A673 (cell line): Measurements from ENCODE around the gene TNC. TPM values are rescaled to one million over a fixed set of nuclear protein-coding genes. Genes with fewer than 3 reads are reported as not detected.

Experiments used
- BruUV-seq: library from RNA; stranded (reverse); fragments of 400-500 nt; replicated peaks from 2 replicates; lab custom pipeline; 2021; lab: Mats Ljungman, UMichigan
- CTCF ChIA-PET: fragments of 300-600 bp; sonication (Branson Sonifier 250); formaldehyde crosslinking; loops from one replicate; lab custom pipeline; 2022; ENCODE audit warnings: antibody characterized with exemption; lab: Charles Lee
- POLR2A ChIA-PET: fragments of 300-600 bp; sonication (Branson Sonifier 250); formaldehyde crosslinking; loops from one replicate; lab custom pipeline; 2022; ENCODE audit warnings: antibody characterized with exemption; ENCODE audit not compliant: low non-redundant PET; lab: Charles Lee
- DNase-seq: peaks from one replicate; pipeline ENCODE4 v3.0.0-alpha.2; 2015; ENCODE audit warnings: low spot score
- H3K27ac ChIP-seq: fragments of 200-600 bp; sonication (generic); 2 replicates; pipeline ENCODE4 v1.5.1; 2016; ENCODE audit warnings: mixed run types, low read depth, mild to moderate bottlenecking, mixed read lengths, antibody characterized with exemption, low read length; ENCODE audit not compliant: poor library complexity, severe bottlenecking
- H3K27me3 ChIP-seq: fragments of 200-600 bp; sonication (generic); replicated peaks from 2 replicates; pipeline ENCODE4 v1.6.1; 2017; ENCODE audit warnings: mixed run types, low read depth, mild to moderate bottlenecking, mixed read lengths, antibody characterized with exemption, low read length; ENCODE audit not compliant: insufficient read depth, poor library complexity
- H3K36me3 ChIP-seq: fragments of 200-600 bp; sonication (generic); 2 replicates; pipeline ENCODE4 v1.6.1; 2016; ENCODE audit warnings: mixed run types, mild to moderate bottlenecking, mixed read lengths, antibody characterized with exemption, low read length; ENCODE audit not compliant: insufficient read depth, poor library complexity, severe bottlenecking
- H3K4me1 ChIP-seq: fragments of 200-600 bp; sonication (generic); 2 replicates; pipeline ENCODE4 v1.6.1; 2017; ENCODE audit warnings: mixed run types, mild to moderate bottlenecking, mixed read lengths, antibody characterized with exemption, low read length; ENCODE audit not compliant: insufficient read depth, poor library complexity, severe bottlenecking
- H3K4me3 ChIP-seq: fragments of 200-600 bp; sonication (generic); 2 replicates; pipeline ENCODE4 v1.5.1; 2016; ENCODE audit warnings: low read depth, mixed run types, mild to moderate bottlenecking, mixed read lengths, low read length; ENCODE audit not compliant: poor library complexity, severe bottlenecking
- H3K9me3 ChIP-seq: fragments of 200-600 bp; sonication (generic); 2 replicates; pipeline ENCODE4 v1.6.1; 2016; ENCODE audit warnings: mixed run types, low read depth, mild to moderate bottlenecking, mixed read lengths, antibody characterized with exemption, low read length; ENCODE audit not compliant: poor library complexity, severe bottlenecking
- CTCF ChIP-seq: fragments of 300-800, 200-600 bp; sonication (generic); conservative IDR thresholded peaks from 2 replicates; pipeline ENCODE4 v1.5.1; 2017; ENCODE audit warnings: low read depth, mild to moderate bottlenecking, antibody characterized with exemption, low read length, moderate library complexity, mixed read lengths
- EZH2 ChIP-seq: fragments of 200-600 bp; sonication (generic); IDR thresholded peaks from 2 replicates; pipeline ENCODE4 v1.6.1; 2017; ENCODE audit warnings: borderline replicate concordance, low read depth, mild to moderate bottlenecking, mixed read lengths, antibody characterized with exemption, low read length; ENCODE audit not compliant: poor library complexity, severe bottlenecking
- intact Hi-C: fragments of 100-400 bp; cut with micrococcal nuclease; formaldehyde crosslinking; loops from one replicate; pipeline ENCODE4 v1.10.0; 2022; ENCODE audit not compliant: unreplicated experiment
- total RNA-seq: library from RNA; stranded (reverse); gene quantifications from 2 replicates; pipeline ENCODE4 v1.2.3, GENCODE V29; 2021

Gene TNC
- total RNA-seq, 1 experiment from 2014 or later: 202 TPM

GRCh38 chr9:115093520-115093919, 24.4 kb downstream of the TNC start:
- Histone ChIP-seq H3K27ac (no peak overlapping the region), H3K9me3 (no peaks in the 10 kb centered on the region), H3K4me3 (no peak overlapping the region), H3K36me3 (peaks cover 21% of the 10 kb centered on the region), H3K27me3 (no peaks in the 10 kb centered on the region), H3K4me1 (peaks cover 8% of the 10 kb centered on the region)
- no TSS peak for BruUV-seq
- ChIA-PET POLR2A (no interaction called here), CTCF (no interaction called here)
- intact Hi-C loops: no loop called here
- no peak for DNase-seq
- TF ChIP-seq CTCF (no peak), EZH2 (no peak)

- Histone ChIP-seq H3K27me3 (no peaks in the 10 kb centered on the region), H3K9me3 (no peaks in the 10 kb centered on the region), H3K36me3 (peaks cover 47% of the 10 kb centered on the region), H3K4me3 (no peak overlapping the region), H3K4me1 (no peaks in the 10 kb centered on the region), H3K27ac (no peak overlapping the region)
- POLR2A ChIA-PET: no interaction called here
- intact Hi-C loops: no loop called here
- no TSS peak for BruUV-seq
- CTCF ChIA-PET: no interaction called here
- TF ChIP-seq EZH2: no peak
- TF ChIP-seq CTCF: no peak
- no peak for DNase-seq
Observed at GRCh38 chr9:115090486-115090885, 27.5 kb downstream of the TNC start.

DNA sequence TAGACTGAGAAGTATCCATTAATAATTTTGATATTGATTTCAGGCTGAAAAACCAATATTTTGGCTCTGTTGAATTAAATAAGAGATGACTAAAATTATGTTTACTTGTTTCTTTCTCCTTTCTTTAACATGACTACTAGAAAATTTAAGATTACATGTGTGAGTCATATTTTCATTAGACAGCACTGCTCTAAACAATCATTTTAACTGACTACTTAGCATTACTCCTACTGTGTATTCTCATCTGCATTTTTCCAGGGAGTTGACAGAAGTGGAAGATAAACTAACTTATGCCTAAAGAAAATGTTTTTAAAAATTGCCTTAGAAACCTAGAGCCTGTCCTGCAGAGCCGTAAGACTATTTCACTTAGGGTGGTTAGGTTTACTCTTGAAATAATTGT, 29.1 kb downstream of the TNC start:
- BruUV-seq: no TSS peak
- no peaks in the 10 kb centered on the region for H3K27me3 ChIP-seq
- intact Hi-C loops: no loop called here
- ChIA-PET POLR2A (no interaction called here), CTCF (interaction anchor here (0.7 kb wide), 1 partner anchor 56 kb away, joined by 3 read pairs; no protein-coding TSS in a partner anchor)
- H3K4me3 ChIP-seq: no peak overlapping the region
- H3K36me3 ChIP-seq: peaks cover 63% of the 10 kb centered on the region
- DNase-seq: no peak
- H3K9me3 ChIP-seq: no peaks in the 10 kb centered on the region
- H3K27ac ChIP-seq: no peak overlapping the region
- no peaks in the 10 kb centered on the region for H3K4me1 ChIP-seq
- no peak for TF ChIP-seq CTCF
- no peak for TF ChIP-seq EZH2
